Right lobe of liver (tissue), 6 donors: Measurements from ENCODE around the gene TYW3. TPM values are rescaled to one million over a fixed set of nuclear protein-coding genes. Genes with fewer than 3 reads are reported as not detected.

Experiments
- ATAC-seq, 4 donors: fragments of 200-7000 bp; cut with Tn5 transposase; one replicate each; pipeline ENCODE4 v1.9.1; 2020; ENCODE audit warnings: mild to moderate bottlenecking in 4 of 4, moderate library complexity in 4 of 4
- DNase-seq, 3 donors: peaks; one replicate each; pipeline ENCODE4 v3.0.0-alpha.2; 2020
- H3K27ac ChIP-seq, 3 donors: fragments of 200-600 bp; one replicate each; pipeline ENCODE4 v1.8.0; 2022
- H3K27me3 ChIP-seq, 2 donors: fragments of 200-600 bp; one replicate each; pipeline ENCODE4 v1.8.0; 2022
- H3K36me3 ChIP-seq, 4 donors: fragments of 200-600 bp; sonication (generic) in 1 of 4; one replicate each; pipeline versions ENCODE4 v1.5.1 to v1.8.0; 2017 to 2022; ENCODE audit warnings: control low read depth in 1 of 4
- H3K4me1 ChIP-seq, 4 donors: fragments of 200-600 bp; sonication (generic) in 1 of 4; one replicate each; pipeline versions ENCODE4 v1.5.1 to v1.8.0; 2017 to 2022; ENCODE audit warnings: control low read depth in 1 of 4
- H3K4me3 ChIP-seq, 3 donors: fragments of 200-600 bp; one replicate each; pipeline ENCODE4 v1.8.0; 2022
- H3K9me3 ChIP-seq, 4 donors: fragments of 200-600 bp; sonication (generic) in 1 of 4; one replicate each; pipeline versions ENCODE4 v1.5.1 to v1.8.0; 2017 to 2022; ENCODE audit warnings: control low read depth in 1 of 4
- POLR2A ChIP-seq: fragments of 450-650 bp; IDR thresholded peaks from one replicate; pipeline ENCODE4 v1.6.1; 2017; ENCODE audit warnings: antibody characterized with exemption, mild to moderate bottlenecking
- WGBS: methylation state at CpG from one replicate; pipeline ENCODE4 v1.1.6; 2018; ENCODE audit warnings: low coverage, low lambda C conversion rate; ENCODE audit not compliant: insufficient coverage; ENCODE audit errors: missing lambda C conversion rate; 5-methylcytosine and 5-hydroxymethylcytosine counted together
- intact Hi-C, 2 donors: fragments of 100-400 bp; cut with DNase I; formaldehyde crosslinking; loops; one replicate each; pipeline versions ENCODE4 v1.11.2 to v1.14.1; 2022
- total RNA-seq, 6 experiments: library from RNA; depleted of rRNA in 2 of 6; stranded (reverse); fragments of >200 nt in 2 of 6; fragmentation: NEBNext Ultra II Directional in 3 of 6; extraction: Animal tissue kit (Norgen Biotek cat#: 25700) in 3 of 6; gene quantifications; one replicate each; pipeline versions ENCODE4 v1.1.0 to v1.2.4, GENCODE V29; 2016 to 2023
- TF ChIP-seq, protein P1 (sequence below), 4 donors: fragments of 200-600 bp in 3 of 4; fragments of 450-650 bp in 1 of 4; IDR thresholded peaks; one replicate each; pipeline versions ENCODE4 v1.5.1 to v1.8.0; 2016 to 2022; ENCODE audit warnings: antibody characterized with exemption in 4 of 4, mild to moderate bottlenecking in 2 of 4
- donor health status: DM: no; HTN: yes; CAD: no.
- donor health status: DM: no; HTN: no; CAD: no.
- donor health status: DM: no; HTN: no; CAD: no.
- donor health status: DM: no; HTN: yes; CAD: no.
- donor health status: DM: no; HTN: yes; CAD: no.

The TYW3 gene
- total RNA-seq, 6 experiments from 2014 or later, result 7.4 to 10.8 (median 8.5) TPM

DNA sequence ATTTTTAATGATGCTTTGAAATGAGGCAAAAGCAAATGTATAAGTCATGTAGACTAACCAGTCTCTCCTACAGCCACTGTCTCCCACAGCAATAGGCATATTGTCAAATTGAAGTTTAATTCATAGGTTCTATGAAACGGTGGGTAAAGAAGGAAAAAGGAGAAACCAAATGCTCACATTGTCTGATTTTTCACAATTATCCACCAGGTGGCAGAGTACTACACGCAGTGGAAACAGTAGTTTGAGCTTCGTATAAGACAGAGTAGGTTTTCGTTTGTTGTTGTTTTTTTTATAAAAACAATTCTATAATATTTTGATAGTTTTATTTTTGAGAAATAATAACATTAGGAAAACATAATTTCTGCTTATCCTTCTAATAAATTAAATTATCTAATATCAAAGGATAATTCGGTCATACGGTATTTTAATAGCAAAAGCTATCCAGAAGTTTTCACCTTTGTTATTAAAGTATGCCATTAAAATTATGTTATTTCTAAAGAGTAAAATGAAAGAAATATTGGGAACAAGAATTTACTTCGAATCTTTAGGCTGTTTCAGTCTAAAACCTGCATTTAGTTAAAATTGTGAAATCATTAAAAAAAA, 39.1 kb downstream of the TYW3 start:
- Histone ChIP-seq H3K36me3 (no peaks in the 10 kb centered on the region), H3K27ac (no peak overlapping the region), H3K4me1 (no peaks in the 10 kb centered on the region), H3K27me3 (no peaks in the 10 kb centered on the region), H3K9me3 (no peaks in the 10 kb centered on the region), H3K4me3 (no peak overlapping the region)
- ATAC-seq (peak; percentile 84 to 94 (median 87)), DNase-seq (no peak)
- TF ChIP-seq, protein P1, sequence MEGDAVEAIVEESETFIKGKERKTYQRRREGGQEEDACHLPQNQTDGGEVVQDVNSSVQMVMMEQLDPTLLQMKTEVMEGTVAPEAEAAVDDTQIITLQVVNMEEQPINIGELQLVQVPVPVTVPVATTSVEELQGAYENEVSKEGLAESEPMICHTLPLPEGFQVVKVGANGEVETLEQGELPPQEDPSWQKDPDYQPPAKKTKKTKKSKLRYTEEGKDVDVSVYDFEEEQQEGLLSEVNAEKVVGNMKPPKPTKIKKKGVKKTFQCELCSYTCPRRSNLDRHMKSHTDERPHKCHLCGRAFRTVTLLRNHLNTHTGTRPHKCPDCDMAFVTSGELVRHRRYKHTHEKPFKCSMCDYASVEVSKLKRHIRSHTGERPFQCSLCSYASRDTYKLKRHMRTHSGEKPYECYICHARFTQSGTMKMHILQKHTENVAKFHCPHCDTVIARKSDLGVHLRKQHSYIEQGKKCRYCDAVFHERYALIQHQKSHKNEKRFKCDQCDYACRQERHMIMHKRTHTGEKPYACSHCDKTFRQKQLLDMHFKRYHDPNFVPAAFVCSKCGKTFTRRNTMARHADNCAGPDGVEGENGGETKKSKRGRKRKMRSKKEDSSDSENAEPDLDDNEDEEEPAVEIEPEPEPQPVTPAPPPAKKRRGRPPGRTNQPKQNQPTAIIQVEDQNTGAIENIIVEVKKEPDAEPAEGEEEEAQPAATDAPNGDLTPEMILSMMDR (IDR thresholded peaks at IDR 0.05), result peak; percentile 65 to 80 (median 76)
- TF ChIP-seq POLR2A, result no peak
- intact Hi-C loops, result no loop called here
- WGBS, result 7% methylated on average over 7 of the region's 7 CpGs

DNA sequence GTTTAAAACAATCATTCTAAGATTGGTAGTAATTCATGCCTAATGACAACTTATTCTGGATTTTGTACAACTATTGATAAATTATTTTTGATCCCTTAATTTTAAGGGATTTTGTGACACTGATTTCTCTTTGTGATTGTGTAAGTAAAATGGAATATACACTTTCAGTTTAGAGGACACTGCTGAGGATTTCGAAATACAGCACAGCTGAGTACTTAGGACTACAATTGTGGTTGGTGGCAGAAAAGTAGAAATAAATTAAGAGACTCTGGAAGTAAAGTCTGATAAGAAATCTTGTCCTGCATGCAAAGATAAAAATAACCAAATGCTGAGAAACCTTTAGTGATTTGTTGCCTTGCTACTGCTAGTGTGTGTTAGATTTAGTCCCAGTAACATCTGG, 40.0 kb downstream of the TYW3 start:
- no peak overlapping the region for H3K27ac ChIP-seq
- no peaks in the 10 kb centered on the region for H3K9me3 ChIP-seq
- 13% methylated on average over 1 of the region's 1 CpG for WGBS
- TF ChIP-seq, protein P1 (IDR thresholded peaks at IDR 0.05), result no peak
- TF ChIP-seq POLR2A, result no peak
- no peaks in the 10 kb centered on the region for H3K27me3 ChIP-seq
- no peak overlapping the region for H3K4me3 ChIP-seq
- no peaks in the 10 kb centered on the region for H3K36me3 ChIP-seq
- intact Hi-C loops, result no loop called here
- no peaks in the 10 kb centered on the region for H3K4me1 ChIP-seq
- no peak for DNase-seq
- peak; percentile 50 to 84 (median 64) for ATAC-seq

- WGBS, result 86% methylated on average over 2 of the region's 2 CpGs
- ATAC-seq, result no peak
These were observed 40.6 kb downstream of the TYW3 start for GRCh38 chr1:74773582-74773981.

GRCh38 chr1:74775735-74776134, 42.8 kb downstream of the TYW3 start:
- no peak for TF ChIP-seq POLR2A
- TF ChIP-seq, protein P1 (IDR thresholded peaks at IDR 0.05), result no peak
- H3K4me3 ChIP-seq, result no peak overlapping the region
- H3K27me3 ChIP-seq, result no peaks in the 10 kb centered on the region
- WGBS, result 77% methylated on average over 2 of the region's 2 CpGs
- ATAC-seq, result no peak
- no peak overlapping the region for H3K27ac ChIP-seq
- H3K9me3 ChIP-seq, result no peaks in the 10 kb centered on the region
- DNase-seq, result no peak
- no peaks in the 10 kb centered on the region for H3K36me3 ChIP-seq
- no peaks in the 10 kb centered on the region for H3K4me1 ChIP-seq
- intact Hi-C loops, result no loop called here

More at GRCh38 chr1:74773582-74773981, 40.6 kb downstream of the TYW3 start:
- no peak for DNase-seq
- intact Hi-C loops, result no loop called here
- no peak for TF ChIP-seq POLR2A
- TF ChIP-seq, protein P1 (IDR thresholded peaks at IDR 0.05), result no peak
- H3K27me3 ChIP-seq, result no peaks in the 10 kb centered on the region
- H3K36me3 ChIP-seq, result no peaks in the 10 kb centered on the region
- H3K27ac ChIP-seq, result no peak overlapping the region
- H3K4me3 ChIP-seq, result no peak overlapping the region
- H3K4me1 ChIP-seq, result no peaks in the 10 kb centered on the region
- no peaks in the 10 kb centered on the region for H3K9me3 ChIP-seq
